ENCODE results near the gene AGA. TPM values are rescaled to one million over a fixed set of nuclear protein-coding genes. Genes with fewer than 3 reads are reported as not detected.

The AGA gene
- total RNA-seq, 1 donor from 2014 or later: 23.8 TPM

- DNase-seq: no peak
Measured at GRCh38 chr4:177385576-177386277, 56.5 kb downstream of the AGA start.

- no peak for DNase-seq
Measured at GRCh38 chr4:177384856-177385397, 57.3 kb downstream of the AGA start.

GRCh38 chr4:177381762-177382310 is 60.4 kb downstream of the AGA start:
- no peak for DNase-seq

Other genes starting within 250 kb of the AGA start
- 2.4 and 6.8 TPM in 2 replicates for gene NEIL3, start 132.6 kb downstream of the AGA start, total RNA-seq